Measurements from ENCODE around the gene CELA3B.
"Not testable (repeated sequence)": the region's sequence is repeated elsewhere in the genome, so short reads cannot be mapped to it uniquely, and the experiment has no call there.

DNA sequence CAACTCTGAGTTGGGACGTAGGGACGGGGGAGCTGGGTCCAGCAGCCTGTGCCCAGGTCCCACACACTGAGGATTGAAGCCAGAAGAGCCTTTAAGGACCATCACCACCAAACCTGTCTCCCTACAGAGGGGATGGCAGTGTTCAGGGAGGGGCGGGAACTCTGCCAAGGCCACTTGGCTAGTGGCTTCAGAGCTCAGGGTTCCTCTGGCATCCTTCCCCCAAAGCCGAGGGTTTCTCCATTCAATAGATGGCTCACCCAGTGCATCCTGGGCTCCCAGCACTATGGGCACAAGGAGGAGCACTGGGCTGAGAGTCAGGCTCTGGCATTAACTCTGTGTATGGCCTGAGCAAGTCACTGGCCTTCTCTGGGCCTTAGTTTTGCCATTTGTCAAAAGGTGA is 4.4 kb downstream of the CELA3B start:
- TF ChIP-seq, protein P1, sequence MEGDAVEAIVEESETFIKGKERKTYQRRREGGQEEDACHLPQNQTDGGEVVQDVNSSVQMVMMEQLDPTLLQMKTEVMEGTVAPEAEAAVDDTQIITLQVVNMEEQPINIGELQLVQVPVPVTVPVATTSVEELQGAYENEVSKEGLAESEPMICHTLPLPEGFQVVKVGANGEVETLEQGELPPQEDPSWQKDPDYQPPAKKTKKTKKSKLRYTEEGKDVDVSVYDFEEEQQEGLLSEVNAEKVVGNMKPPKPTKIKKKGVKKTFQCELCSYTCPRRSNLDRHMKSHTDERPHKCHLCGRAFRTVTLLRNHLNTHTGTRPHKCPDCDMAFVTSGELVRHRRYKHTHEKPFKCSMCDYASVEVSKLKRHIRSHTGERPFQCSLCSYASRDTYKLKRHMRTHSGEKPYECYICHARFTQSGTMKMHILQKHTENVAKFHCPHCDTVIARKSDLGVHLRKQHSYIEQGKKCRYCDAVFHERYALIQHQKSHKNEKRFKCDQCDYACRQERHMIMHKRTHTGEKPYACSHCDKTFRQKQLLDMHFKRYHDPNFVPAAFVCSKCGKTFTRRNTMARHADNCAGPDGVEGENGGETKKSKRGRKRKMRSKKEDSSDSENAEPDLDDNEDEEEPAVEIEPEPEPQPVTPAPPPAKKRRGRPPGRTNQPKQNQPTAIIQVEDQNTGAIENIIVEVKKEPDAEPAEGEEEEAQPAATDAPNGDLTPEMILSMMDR (IDR thresholded peaks at IDR 0.05 in 8 of 11, conservative IDR thresholded peaks at IDR 0.05 in 3 of 11), result not testable (repeated sequence)
- not testable (repeated sequence) for TF ChIP-seq POLR2AphosphoS5, POLR2A (IDR thresholded peaks at IDR 0.05)
